DOHH2 (cell line): ENCODE results near the gene CMSS1.

ENCODE experiments used
- H3F3A ChIP-seq: fragments of 200-600 bp; sonication (generic), shearing (Covaris generic); 2 replicates; pipeline ENCODE4 v1.6.0; 2016; ENCODE audit warnings: antibody characterized with exemption, mild to moderate bottlenecking; ENCODE audit not compliant: control insufficient read depth, insufficient read depth
- H3K27ac ChIP-seq: fragments of 200-600 bp; sonication (generic); 2 replicates; pipeline ENCODE4 v1.5.1; 2014; ENCODE audit warnings: low read depth, mild to moderate bottlenecking, low read length, moderate library complexity
- H3K27me3 ChIP-seq: fragments of 200-600 bp; sonication (generic); 2 replicates; pipeline ENCODE4 v1.6.1; 2014; ENCODE audit warnings: mild to moderate bottlenecking, low read length, mixed read lengths; ENCODE audit not compliant: control insufficient read depth
- H3K36me3 ChIP-seq: fragments of 200-600 bp; sonication (generic); 2 replicates; pipeline ENCODE4 v1.6.1; 2014; ENCODE audit warnings: mild to moderate bottlenecking, low read length, moderate library complexity, mixed read lengths; ENCODE audit not compliant: control insufficient read depth
- H3K4me1 ChIP-seq: fragments of 200-600 bp; sonication (generic); 2 replicates; pipeline ENCODE4 v1.6.1; 2014; ENCODE audit warnings: mild to moderate bottlenecking, low read length, mixed read lengths; ENCODE audit not compliant: control insufficient read depth
- H3K4me2 ChIP-seq: fragments of 200-600 bp; sonication (generic); 2 replicates; pipeline ENCODE4 v1.6.0; 2014; ENCODE audit warnings: mild to moderate bottlenecking, low read length, moderate library complexity
- H3K4me3 ChIP-seq: fragments of 200-600 bp; sonication (generic); 2 replicates; pipeline ENCODE4 v1.5.1; 2014; ENCODE audit warnings: mild to moderate bottlenecking, low read length, mixed read lengths
- H3K79me2 ChIP-seq: fragments of 200-600 bp; sonication (generic); 2 replicates; pipeline ENCODE4 v1.6.1; 2014; ENCODE audit warnings: mild to moderate bottlenecking, low read length, mixed read lengths; ENCODE audit not compliant: control insufficient read depth
- H3K9me2 ChIP-seq: fragments of 200-600 bp; sonication (generic); replicated peaks from 2 replicates; pipeline ENCODE4 v1.6.1; 2014; ENCODE audit warnings: mild to moderate bottlenecking, low read length, mixed read lengths; ENCODE audit not compliant: control insufficient read depth
- H3K9me3 ChIP-seq: fragments of 200-600 bp; sonication (generic); 2 replicates; pipeline ENCODE4 v1.6.1; 2014; ENCODE audit warnings: antibody characterized with exemption, low read length, mixed read lengths; ENCODE audit not compliant: control insufficient read depth, insufficient read depth
- H4K20me1 ChIP-seq: fragments of 200-600 bp; sonication (generic); 2 replicates; pipeline ENCODE4 v1.6.0; 2014; ENCODE audit warnings: low read depth, mild to moderate bottlenecking, antibody characterized with exemption, low read length, moderate library complexity; ENCODE audit not compliant: control insufficient read depth, insufficient read depth
- CTCF ChIP-seq: fragments of 200-600 bp; sonication (generic); IDR thresholded peaks from one replicate; pipeline ENCODE4 v1.5.1; 2014; ENCODE audit warnings: antibody characterized with exemption, mild to moderate bottlenecking, low read depth, low read length; ENCODE audit not compliant: poor library complexity, severe bottlenecking
- EZH2phosphoT487 ChIP-seq: fragments of 200-600 bp; sonication (generic); IDR thresholded peaks from 2 replicates; pipeline ENCODE4 v1.6.1; 2017; ENCODE audit warnings: borderline replicate concordance, mild to moderate bottlenecking, antibody characterized with exemption, low read length, moderate library complexity, mixed read lengths

The CMSS1 gene

GRCh38 chr3:99984139-99984538 is 166.5 kb downstream of the CMSS1 start:
- no peak overlapping the region for H3K4me3 ChIP-seq
- no peaks in the 10 kb centered on the region for H4K20me1 ChIP-seq
- no peaks in the 10 kb centered on the region for H3F3A ChIP-seq
- H3K27ac ChIP-seq: no peak overlapping the region
- no peak overlapping the region for H3K4me2 ChIP-seq
- peaks cover 4% of the 10 kb centered on the region for H3K4me1 ChIP-seq
- H3K27me3 ChIP-seq: no peaks in the 10 kb centered on the region
- H3K9me2 ChIP-seq: no peaks in the 10 kb centered on the region
- no peaks in the 10 kb centered on the region; the same call in 1 of the 2 replicates for H3K79me2 ChIP-seq
- no peaks in the 10 kb centered on the region for H3K36me3 ChIP-seq
- no peak for TF ChIP-seq CTCF
- TF ChIP-seq EZH2phosphoT487: no peak
- H3K9me3 ChIP-seq: no peaks in the 10 kb centered on the region

- no peak overlapping the region for H3K4me3 ChIP-seq
- no peak overlapping the region for H3K27ac ChIP-seq
- H3K4me1 ChIP-seq: peaks cover 4% of the 10 kb centered on the region
- H3K27me3 ChIP-seq: no peaks in the 10 kb centered on the region
- no peaks in the 10 kb centered on the region for H4K20me1 ChIP-seq
- no peak for TF ChIP-seq EZH2phosphoT487
- TF ChIP-seq CTCF: no peak
- no peaks in the 10 kb centered on the region for H3K9me2 ChIP-seq
- H3K36me3 ChIP-seq: no peaks in the 10 kb centered on the region
- no peaks in the 10 kb centered on the region for H3F3A ChIP-seq
- H3K79me2 ChIP-seq: no peaks in the 10 kb centered on the region; the same call in 1 of the 2 replicates
- no peaks in the 10 kb centered on the region for H3K9me3 ChIP-seq
- no peak overlapping the region for H3K4me2 ChIP-seq
Observed at GRCh38 chr3:99984668-99985067, 167.0 kb downstream of the CMSS1 start.

- Histone ChIP-seq H3K36me3 (no peaks in the 10 kb centered on the region), H3K4me2 (no peak overlapping the region), H3K4me3 (no peak overlapping the region), H3K27ac (no peak overlapping the region), H3K4me1 (peaks cover 5% of the 10 kb centered on the region), H3K79me2 (peaks cover 21% of the 10 kb centered on the region), H4K20me1 (no peaks in the 10 kb centered on the region), H3F3A (no peaks in the 10 kb centered on the region), H3K9me2 (no peaks in the 10 kb centered on the region), H3K9me3 (peaks cover 6% of the 10 kb centered on the region), H3K27me3 (no peaks in the 10 kb centered on the region)
- TF ChIP-seq CTCF (no peak), EZH2phosphoT487 (no peak)
Observed at GRCh38 chr3:99990179-99990578, 172.5 kb downstream of the CMSS1 start.

- Histone ChIP-seq H3K4me2 (no peak overlapping the region), H3F3A (no peaks in the 10 kb centered on the region), H3K36me3 (no peaks in the 10 kb centered on the region), H3K9me2 (no peaks in the 10 kb centered on the region), H3K27ac (no peak overlapping the region), H3K4me3 (no peak overlapping the region), H4K20me1 (0 out of 2 replicates have a peak, but pooled peaks cover 3% of the 10 kb centered on the region), H3K4me1 (peaks cover under 1% of the 10 kb centered on the region), H3K27me3 (no peaks in the 10 kb centered on the region), H3K79me2 (peaks cover 25% of the 10 kb centered on the region), H3K9me3 (peaks cover 6% of the 10 kb centered on the region)
- no peak for TF ChIP-seq CTCF
- TF ChIP-seq EZH2phosphoT487: no peak
Observed at GRCh38 chr3:99997293-99997692, 179.6 kb downstream of the CMSS1 start.
